ENCODE results near the gene CRMP1.

The CRMP1 gene

GRCh38 chr4:5890063-5890727, 2.7 kb downstream of the CRMP1 start:
- no peak overlapping the region for H3K4me3 ChIP-seq (ENCODE audit: low read length)
- DNase-seq (ENCODE audit: low read depth) = no peak
- no peak for TF ChIP-seq CTCF (conservative IDR thresholded peaks at IDR 0.05; ENCODE audit: low read length)

GRCh38 chr4:5889002-5889696, 3.7 kb downstream of the CRMP1 start:
- TF ChIP-seq CTCF (conservative IDR thresholded peaks at IDR 0.05; ENCODE audit: low read length) = no peak
- DNase-seq (ENCODE audit: low read depth) = no peak
- no peak overlapping the region for H3K4me3 ChIP-seq (ENCODE audit: low read length)

GRCh38 chr4:5888222-5889001, 4.5 kb downstream of the CRMP1 start:
- DNase-seq (ENCODE audit: low read depth) = no peak
- no peak overlapping the region for H3K4me3 ChIP-seq (ENCODE audit: low read length)
- TF ChIP-seq CTCF (conservative IDR thresholded peaks at IDR 0.05; ENCODE audit: low read length) = no peak

- H3K4me3 ChIP-seq (ENCODE audit: low read length) = no peak overlapping the region
- DNase-seq (ENCODE audit: low read depth) = no peak
Measured at GRCh38 chr4:5887361-5888221, 5.3 kb downstream of the CRMP1 start.

GRCh38 chr4:5887011-5887360, 5.9 kb downstream of the CRMP1 start:
- no peak for DNase-seq (ENCODE audit: low read depth)
- H3K4me3 ChIP-seq (ENCODE audit: low read length) = no peak overlapping the region
- no peak for TF ChIP-seq CTCF (conservative IDR thresholded peaks at IDR 0.05; ENCODE audit: low read length)

More at GRCh38 chr4:5887361-5888221, 5.3 kb downstream of the CRMP1 start:
- no peak for TF ChIP-seq CTCF (conservative IDR thresholded peaks at IDR 0.05; ENCODE audit: low read length)

GRCh38 chr4:5885733-5886132, 7.2 kb downstream of the CRMP1 start:
- no peak overlapping the region for H3K4me3 ChIP-seq (ENCODE audit: low read length)
- DNase-seq (ENCODE audit: low read depth) = no peak
- TF ChIP-seq CTCF (conservative IDR thresholded peaks at IDR 0.05; ENCODE audit: low read length) = no peak

All from AG10803 (cell line).